SK-N-SH treated with all-trans-retinoic acid at 6 μM for 48 hours (cell line): ENCODE measurements around the gene CHRNA1.

Experiments used
- BACH2 ChIP-seq: fragments of 250-450 bp; sonication (Bioruptor Pico); IDR thresholded peaks from 2 replicates; pipeline ENCODE4 v1.9.0; 2021; ENCODE audit warnings: mild to moderate bottlenecking, borderline replicate concordance
- CSDC2 ChIP-seq: fragments of 250-450 bp; sonication (Bioruptor Pico); IDR thresholded peaks from 2 replicates; pipeline ENCODE4 v1.5.0; 2020; ENCODE audit warnings: mild to moderate bottlenecking, moderate library complexity
- ISL1 ChIP-seq: fragments of 250-450 bp; sonication (Bioruptor Pico); IDR thresholded peaks from 2 replicates; pipeline ENCODE4 v2.1.2; 2022; ENCODE audit warnings: mild to moderate bottlenecking, moderate library complexity
- PPARA ChIP-seq: fragments of 250-450 bp; sonication (Bioruptor Pico); IDR thresholded peaks from 2 replicates; pipeline ENCODE4 v1.5.0; 2020; ENCODE audit warnings: mild to moderate bottlenecking, borderline replicate concordance
- TCF4 ChIP-seq: fragments of 250-450 bp; sonication (Bioruptor Pico); IDR thresholded peaks from 2 replicates; pipeline ENCODE4 v1.8.0; 2021; ENCODE audit warnings: mild to moderate bottlenecking, moderate library complexity, borderline replicate concordance
- TOX ChIP-seq: fragments of 250-450 bp; sonication (Bioruptor Pico); IDR thresholded peaks from 2 replicates; pipeline ENCODE4 v1.8.0; 2021; ENCODE audit warnings: mild to moderate bottlenecking, moderate library complexity, borderline replicate concordance
- ZFP3 ChIP-seq: fragments of 250-450 bp; sonication (Bioruptor Pico); IDR thresholded peaks from 2 replicates; pipeline ENCODE4 v1.5.0; 2020; ENCODE audit warnings: mild to moderate bottlenecking, moderate library complexity
- ZFP30 ChIP-seq: fragments of 450-650 bp; formaldehyde crosslinking; IDR thresholded peaks from 2 replicates; pipeline ENCODE4 v1.5.0; 2022; ENCODE audit warnings: mild to moderate bottlenecking, moderate library complexity
- TF ChIP-seq, protein P1 (sequence below): fragments of 250-450 bp; sonication (Bioruptor Pico); IDR thresholded peaks from 2 replicates; pipeline ENCODE4 v1.5.1; 2020; ENCODE audit warnings: low read depth, mild to moderate bottlenecking, moderate library complexity
- TF ChIP-seq, protein P2 (sequence below): fragments of 250-450 bp; sonication (Bioruptor Pico); IDR thresholded peaks from 2 replicates; pipeline ENCODE4 v1.8.0; 2020; ENCODE audit warnings: mild to moderate bottlenecking, moderate library complexity, borderline replicate concordance
- TF ChIP-seq, protein P3 (sequence below): fragments of 250-450 bp; sonication (Bioruptor Pico); IDR thresholded peaks from 2 replicates; pipeline ENCODE4 v1.8.0; 2021; ENCODE audit warnings: low read depth, mild to moderate bottlenecking, moderate library complexity, borderline replicate concordance
- TF ChIP-seq, protein P4 (sequence below): fragments of 250-450 bp; sonication (Bioruptor Pico); IDR thresholded peaks from 2 replicates; pipeline ENCODE4 v1.5.0; 2020; ENCODE audit warnings: mild to moderate bottlenecking, moderate library complexity

DNA sequence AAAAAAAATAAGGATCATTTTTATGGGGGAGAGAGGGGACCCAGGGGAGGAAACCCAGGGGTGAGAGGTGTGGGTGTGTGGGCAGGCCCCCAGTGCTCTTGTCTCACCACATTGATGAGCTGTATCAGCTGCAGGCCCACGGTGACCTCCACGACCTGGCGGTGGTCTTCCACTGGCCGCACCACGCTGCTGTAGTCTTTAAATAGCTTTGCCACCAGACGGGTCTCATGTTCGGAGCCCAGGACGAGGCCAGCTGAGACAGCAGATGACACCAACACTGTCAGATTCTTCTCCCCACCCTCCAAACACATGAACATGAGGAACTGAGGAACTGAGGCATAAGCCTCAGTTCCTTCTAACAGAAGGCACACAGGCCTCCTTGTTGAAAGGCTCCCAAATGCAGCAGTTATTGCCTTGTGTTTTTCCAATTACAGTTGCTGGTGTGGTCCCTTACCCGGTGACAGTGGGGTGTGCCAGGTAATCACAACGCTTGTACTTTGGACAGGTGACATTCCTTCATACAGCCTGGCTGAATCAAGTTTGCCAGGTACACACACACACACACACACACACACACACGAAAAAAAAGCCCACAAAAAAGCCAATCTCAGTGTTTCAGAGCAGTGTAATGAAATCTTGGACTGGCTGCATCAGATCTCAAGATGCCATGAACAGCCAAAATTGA is 4.7 kb downstream of the CHRNA1 start:
- TF ChIP-seq ISL1 (CRISPR knock-in tag) (no peak), PPARA (CRISPR knock-in tag) (no peak), CSDC2 (no peak), TOX (CRISPR knock-in tag) (no peak), TCF4 (CRISPR knock-in tag) (no peak), ZFP30 (CRISPR knock-in tag) (no peak), BACH2 (CRISPR knock-in tag) (no peak), ZFP3 (CRISPR knock-in tag) (no peak)
- TF ChIP-seq, protein P1, sequence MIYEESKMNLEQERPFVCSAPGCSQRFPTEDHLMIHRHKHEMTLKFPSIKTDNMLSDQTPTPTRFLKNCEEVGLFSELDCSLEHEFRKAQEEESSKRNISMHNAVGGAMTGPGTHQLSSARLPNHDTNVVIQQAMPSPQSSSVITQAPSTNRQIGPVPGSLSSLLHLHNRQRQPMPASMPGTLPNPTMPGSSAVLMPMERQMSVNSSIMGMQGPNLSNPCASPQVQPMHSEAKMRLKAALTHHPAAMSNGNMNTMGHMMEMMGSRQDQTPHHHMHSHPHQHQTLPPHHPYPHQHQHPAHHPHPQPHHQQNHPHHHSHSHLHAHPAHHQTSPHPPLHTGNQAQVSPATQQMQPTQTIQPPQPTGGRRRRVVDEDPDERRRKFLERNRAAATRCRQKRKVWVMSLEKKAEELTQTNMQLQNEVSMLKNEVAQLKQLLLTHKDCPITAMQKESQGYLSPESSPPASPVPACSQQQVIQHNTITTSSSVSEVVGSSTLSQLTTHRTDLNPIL (CRISPR knock-in tag): no peak
- TF ChIP-seq, protein P2, sequence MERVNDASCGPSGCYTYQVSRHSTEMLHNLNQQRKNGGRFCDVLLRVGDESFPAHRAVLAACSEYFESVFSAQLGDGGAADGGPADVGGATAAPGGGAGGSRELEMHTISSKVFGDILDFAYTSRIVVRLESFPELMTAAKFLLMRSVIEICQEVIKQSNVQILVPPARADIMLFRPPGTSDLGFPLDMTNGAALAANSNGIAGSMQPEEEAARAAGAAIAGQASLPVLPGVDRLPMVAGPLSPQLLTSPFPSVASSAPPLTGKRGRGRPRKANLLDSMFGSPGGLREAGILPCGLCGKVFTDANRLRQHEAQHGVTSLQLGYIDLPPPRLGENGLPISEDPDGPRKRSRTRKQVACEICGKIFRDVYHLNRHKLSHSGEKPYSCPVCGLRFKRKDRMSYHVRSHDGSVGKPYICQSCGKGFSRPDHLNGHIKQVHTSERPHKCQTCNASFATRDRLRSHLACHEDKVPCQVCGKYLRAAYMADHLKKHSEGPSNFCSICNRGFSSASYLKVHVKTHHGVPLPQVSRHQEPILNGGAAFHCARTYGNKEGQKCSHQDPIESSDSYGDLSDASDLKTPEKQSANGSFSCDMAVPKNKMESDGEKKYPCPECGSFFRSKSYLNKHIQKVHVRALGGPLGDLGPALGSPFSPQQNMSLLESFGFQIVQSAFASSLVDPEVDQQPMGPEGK (CRISPR knock-in tag): no peak
- TF ChIP-seq, protein P3, sequence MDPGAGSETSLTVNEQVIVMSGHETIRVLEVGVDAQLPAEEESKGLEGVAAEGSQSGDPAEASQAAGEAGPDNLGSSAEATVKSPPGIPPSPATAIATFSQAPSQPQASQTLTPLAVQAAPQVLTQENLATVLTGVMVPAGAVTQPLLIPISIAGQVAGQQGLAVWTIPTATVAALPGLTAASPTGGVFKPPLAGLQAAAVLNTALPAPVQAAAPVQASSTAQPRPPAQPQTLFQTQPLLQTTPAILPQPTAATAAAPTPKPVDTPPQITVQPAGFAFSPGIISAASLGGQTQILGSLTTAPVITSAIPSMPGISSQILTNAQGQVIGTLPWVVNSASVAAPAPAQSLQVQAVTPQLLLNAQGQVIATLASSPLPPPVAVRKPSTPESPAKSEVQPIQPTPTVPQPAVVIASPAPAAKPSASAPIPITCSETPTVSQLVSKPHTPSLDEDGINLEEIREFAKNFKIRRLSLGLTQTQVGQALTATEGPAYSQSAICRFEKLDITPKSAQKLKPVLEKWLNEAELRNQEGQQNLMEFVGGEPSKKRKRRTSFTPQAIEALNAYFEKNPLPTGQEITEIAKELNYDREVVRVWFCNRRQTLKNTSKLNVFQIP: no peak
- TF ChIP-seq, protein P4, sequence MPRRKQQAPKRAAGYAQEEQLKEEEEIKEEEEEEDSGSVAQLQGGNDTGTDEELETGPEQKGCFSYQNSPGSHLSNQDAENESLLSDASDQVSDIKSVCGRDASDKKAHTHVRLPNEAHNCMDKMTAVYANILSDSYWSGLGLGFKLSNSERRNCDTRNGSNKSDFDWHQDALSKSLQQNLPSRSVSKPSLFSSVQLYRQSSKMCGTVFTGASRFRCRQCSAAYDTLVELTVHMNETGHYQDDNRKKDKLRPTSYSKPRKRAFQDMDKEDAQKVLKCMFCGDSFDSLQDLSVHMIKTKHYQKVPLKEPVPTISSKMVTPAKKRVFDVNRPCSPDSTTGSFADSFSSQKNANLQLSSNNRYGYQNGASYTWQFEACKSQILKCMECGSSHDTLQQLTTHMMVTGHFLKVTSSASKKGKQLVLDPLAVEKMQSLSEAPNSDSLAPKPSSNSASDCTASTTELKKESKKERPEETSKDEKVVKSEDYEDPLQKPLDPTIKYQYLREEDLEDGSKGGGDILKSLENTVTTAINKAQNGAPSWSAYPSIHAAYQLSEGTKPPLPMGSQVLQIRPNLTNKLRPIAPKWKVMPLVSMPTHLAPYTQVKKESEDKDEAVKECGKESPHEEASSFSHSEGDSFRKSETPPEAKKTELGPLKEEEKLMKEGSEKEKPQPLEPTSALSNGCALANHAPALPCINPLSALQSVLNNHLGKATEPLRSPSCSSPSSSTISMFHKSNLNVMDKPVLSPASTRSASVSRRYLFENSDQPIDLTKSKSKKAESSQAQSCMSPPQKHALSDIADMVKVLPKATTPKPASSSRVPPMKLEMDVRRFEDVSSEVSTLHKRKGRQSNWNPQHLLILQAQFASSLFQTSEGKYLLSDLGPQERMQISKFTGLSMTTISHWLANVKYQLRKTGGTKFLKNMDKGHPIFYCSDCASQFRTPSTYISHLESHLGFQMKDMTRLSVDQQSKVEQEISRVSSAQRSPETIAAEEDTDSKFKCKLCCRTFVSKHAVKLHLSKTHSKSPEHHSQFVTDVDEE: no peak
